Activated CD4-positive, alpha-beta T cell treated with anti-CD3 and anti-CD28 coated beads for 48 hours (primary cell): ENCODE results near the gene DLX5.
A peak's percentile ranks its signal among the peaks of the same experiment; 100 is the strongest.
"Not testable (repeated sequence)": the region's sequence is repeated elsewhere in the genome, so short reads cannot be mapped to it uniquely, and the experiment has no call there.

Experiments
- DNase-seq: peaks from one replicate; pipeline ENCODE4 v3.0.0-alpha.2; 2020

DLX5 gene

DNA sequence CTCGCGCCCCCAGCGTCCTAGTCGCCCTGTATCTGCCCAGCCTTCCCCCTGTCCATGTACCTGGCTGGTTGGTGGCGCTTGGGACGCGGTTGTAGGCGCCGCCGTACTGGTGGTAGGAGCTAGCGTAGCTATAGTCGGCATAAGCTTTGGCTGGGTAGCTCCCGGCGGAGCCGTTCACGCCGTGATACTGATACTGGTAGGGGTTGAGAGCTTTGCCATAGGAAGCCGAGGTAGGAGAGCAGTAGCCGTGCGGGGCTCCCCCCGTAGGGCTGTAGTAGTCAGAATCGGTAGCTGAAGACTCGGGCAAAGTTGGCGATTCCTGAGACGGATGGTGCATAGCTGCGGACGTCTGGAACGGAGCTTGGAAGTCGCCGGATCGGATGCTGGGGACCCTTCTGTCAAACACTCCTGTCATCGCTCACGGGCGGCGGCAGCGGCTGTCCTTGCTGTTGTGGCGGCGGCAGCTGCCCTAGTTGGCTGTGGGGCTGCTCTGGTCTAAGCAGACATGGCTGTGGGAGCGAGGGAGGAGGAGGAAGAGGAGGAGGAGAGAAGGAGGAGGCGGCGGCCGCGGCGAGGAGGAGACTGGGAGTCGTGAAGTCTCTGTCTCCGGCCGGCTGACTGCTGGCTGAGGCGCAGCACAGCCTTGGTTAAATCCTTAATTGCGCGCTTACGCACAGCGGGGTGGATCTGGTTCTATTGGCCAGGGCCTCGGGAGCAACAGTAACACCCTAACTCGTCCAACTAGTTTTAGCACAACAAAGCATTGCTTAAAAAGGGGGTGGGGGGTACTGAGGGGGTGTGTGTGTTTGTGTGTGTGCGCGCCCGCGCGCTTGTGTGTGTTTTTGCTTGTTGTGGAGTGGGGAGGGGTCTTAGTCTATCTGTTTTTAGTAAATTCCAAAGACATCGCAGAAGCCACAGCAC is at the start of gene DLX5:
Gene DLX5 (minus strand): TSS at position 623 of the 921 bp plus-strand sequence. CDS start 208 bp downstream, at position 415.
- DNase-seq = peak; percentile 58

DNA sequence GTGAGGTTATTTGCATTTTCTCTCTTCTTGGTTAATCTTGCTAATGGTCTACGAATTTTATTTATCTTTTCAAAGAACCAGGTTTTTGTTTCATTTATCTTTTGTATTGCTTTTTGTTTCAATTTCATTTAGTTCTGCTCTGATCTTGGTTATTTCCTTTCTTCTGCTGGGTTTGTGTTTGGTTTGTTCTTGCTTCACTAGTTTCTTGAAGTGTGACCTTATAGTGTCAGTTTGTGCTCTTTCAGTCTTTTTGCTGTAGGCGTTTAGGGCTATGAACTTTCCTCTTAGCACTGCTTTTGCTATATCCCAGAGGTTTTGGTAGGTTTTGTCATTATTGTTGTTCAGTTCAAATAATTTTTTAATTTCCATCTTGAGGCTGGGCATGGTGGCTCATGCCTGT is 47.4 kb upstream of the DLX5 start:
- DNase-seq = not testable (repeated sequence)

DNA sequence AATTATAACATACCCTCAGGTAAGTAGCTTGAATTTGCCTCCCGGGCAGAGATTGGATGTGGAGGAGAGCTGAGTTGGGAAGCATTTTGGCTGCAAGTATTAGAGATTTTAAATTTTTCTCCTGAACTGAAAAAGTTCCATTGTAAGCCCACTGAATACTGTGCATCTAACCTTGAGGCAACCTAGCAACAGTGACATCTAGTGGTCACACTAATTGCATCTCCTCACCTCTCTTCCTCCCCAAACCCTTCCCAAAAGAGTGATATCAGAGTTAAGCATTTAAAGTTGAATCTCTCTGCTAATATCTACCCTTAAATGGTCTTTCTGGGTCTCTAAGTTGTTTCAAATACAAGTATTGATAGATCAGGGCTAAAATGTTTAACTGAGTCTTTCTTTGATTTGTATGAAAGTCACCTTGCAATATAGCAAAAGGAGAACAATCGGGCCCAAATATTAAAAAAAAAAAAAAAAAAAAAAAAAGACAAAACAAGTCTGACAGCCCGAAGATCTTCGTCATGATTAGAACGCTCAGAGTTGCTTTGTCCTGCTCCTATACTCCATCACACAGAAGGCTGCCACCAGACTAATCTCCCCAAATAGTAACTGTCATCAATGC is 40.4 kb upstream of the DLX5 start:
- no peak for DNase-seq

DNA sequence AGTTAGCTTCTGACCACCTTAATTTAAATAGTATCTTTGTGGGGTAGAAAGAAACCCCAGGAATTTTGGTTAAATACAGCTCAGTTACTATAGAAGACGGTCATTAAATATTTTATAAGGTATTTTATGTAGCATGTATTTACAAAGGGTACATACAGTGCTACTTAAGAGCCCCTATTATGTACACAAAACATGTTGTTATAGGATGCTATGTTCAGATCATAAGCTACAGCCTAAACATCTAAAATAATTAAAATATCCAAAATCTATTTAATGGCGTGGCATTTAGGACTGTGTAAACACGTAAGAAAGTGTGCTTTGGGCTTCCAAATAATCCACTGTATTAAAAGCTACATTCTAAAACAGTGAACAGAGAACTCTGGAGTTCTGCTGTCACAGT is 39.4 kb upstream of the DLX5 start:
- no peak for DNase-seq

DNA sequence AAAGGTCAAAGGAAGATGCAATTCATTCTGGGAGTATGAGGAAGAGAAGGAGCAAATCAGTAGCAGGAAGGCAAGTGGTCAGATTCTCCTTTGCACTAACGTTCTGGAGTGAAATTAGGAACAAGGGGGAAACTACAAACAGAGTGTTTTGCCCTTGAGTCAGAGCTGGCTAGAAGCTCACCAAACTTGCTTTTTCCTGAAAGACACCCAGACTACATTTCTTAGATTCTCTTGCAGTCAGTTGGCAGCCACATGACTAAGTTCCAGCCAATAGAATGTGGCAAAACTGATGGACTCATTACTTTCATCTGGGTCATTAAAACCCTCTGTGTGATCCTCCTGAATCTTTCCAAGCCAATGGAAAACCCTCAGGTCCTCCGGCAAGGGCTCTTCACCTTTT is 18.6 kb upstream of the DLX5 start:
- DNase-seq = no peak

DNA sequence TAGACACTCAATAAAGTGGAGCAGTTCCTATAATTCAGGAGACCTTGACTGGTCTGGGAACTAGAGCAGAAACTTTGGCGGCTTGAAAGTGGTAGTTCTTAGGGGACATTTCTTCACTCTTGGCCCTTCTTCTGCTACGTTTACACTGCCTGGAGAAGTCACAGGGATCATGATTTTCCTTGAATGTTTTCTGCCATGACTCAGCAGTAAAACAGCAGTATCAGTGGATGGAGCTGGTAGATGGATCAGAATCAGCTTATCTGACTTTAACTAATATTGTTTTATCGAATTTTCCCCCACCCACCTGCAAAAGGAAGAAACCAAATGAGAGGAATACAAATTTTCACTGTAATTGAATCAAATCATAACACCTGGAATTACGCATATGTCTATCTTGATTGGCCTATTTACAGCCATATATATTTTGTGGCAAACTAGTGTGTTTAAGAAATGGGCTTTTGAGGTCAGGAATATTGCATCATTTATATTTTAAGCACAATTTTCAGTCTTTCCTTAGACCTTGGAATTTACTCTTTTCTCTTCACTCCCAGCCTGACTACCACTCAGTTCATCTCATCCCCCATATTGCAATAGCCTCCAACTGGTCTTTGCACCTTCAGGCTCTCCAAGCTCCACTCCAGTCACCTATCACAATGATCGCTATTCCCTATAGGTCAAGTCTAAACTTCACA is 14.9 kb upstream of the DLX5 start:
- DNase-seq = no peak

DNA sequence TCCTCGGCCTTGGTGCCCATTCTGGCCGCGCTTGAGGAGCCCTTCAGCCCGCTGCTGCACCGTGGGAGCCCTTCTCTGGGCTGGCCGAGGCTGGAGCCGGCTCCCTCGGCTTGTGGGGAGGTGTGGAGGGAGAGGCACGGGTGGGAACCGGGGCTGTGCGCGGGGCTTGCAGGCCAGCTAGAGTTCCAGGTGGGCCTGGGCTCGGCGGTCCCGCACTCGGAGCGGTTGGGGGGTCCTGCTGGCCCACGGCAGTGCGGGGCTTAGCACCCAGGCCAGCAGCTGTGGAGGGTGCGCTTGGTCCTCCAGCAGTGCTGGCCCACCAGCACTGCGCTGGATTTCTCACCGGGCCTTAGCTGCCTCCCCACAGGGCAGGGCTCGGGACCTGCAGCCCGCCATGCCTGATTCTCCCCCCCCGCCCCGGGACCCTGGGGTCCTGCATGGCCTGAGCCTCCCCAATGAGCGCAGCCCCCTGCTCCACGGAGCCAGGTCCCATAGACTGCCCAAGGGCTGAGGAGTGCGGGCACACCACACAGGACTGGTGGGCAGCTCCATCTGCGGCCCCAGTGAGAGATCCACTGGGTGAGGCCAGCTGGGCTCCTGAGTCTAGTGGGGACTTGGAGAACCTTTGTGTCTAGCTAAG is 9.7 kb upstream of the DLX5 start:
- not testable (repeated sequence) for DNase-seq

DNA sequence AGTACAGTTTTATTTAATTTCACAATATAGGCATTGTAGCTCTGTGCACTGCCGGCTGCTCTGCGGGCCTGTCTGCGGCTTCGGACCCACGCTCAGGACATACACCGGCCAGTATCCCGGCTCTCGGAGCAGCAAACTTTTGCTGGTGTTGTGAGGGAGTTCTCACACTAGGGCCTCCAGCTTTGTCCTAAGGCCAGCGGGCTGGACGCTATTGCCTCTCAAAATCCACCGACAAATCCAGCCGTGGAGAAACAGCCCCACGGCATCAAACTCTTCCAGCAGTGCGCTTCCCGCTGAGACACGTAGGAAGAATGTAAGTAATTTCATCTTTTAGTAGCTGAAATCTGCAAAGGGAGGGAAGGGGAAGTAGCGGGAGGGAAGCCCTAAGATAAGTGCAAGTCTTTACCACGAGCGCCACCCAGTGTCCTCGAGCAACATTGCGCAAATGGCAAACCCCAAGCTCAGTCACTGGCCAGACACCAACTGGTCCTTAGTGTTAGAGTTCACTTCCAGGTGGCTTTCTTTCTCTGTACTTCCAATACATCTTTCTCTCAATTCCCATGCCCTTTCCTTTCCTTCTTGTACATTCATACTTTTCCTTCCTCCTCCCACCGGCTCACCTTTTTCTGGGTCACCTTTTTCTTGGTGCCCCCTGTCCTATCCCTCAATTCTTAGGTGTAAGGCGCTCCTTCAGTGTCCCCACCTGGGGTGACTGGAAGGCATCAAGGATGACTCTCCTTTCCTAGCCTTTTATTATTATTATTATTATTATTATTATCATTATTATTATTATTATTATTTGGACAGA is 3.0 kb upstream of the DLX5 start:
- peak; percentile 76 for DNase-seq

DNA sequence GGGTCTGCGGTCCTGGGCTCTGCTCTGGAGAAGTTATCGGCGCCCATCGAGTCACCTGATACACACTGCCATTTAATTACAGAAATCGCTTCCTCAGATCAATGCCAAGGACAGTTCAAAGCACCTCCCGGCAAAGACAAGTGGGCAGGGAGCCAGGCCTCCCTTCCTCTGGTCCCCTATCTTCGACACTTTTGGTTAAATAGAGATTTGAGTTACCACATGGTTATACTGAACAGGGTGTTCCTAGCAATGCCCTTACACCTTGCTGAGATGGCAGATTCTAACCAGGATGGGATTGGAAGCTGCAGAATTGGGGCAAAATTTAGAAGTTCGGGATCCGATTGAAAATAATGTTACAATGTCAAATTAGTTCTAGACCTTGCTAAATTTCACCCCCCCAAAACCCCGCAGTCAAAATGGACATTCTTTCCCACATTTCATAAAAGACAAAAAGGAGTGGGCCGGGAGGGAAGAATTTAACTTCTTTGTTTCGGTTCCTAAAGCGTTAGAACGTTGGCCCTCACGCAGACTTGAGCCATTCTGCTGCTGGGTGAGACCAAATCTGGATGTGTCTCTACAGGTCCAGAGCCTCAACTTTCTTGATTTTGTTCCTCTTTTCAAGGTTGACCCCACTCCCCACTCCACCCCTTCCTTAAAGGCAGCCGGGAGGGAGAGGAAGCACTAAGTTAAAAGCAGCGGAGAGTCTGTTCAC is 2.2 kb upstream of the DLX5 start:
- no peak for DNase-seq

DNA sequence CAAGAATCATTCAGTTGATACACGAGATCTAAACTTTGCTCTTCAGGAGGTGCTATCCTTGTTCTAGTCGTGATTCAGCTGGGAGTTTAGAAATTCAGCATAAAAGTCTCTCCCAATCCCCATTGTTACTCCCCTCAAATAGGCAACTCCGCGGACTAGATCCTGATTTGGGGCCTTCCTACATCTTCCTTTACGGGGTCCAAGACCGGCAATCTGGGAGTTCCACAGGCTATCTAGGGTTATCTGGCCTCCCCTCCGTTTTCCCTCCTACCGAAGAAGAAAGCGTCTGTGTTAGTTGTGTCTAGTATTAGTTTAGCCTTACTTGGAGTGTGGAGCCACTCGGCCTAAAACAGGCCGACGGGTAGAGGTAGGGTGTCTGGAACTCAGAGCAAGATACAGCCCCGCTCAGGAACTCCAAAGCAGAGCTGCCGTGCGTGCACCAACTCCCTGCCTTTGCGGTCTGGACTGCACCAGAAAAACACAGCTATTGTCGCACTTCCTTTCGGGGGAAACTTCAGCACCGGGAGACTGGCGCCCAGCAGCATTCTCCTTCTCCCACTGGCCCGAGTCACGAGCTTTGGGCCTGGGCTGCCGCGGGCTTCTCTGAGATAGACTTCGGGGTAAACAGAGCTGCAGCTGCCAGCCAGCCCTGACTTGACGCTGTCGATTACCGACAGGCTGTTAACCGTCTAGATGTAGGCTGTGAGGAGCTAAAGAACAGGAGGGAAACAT is 1.5 kb upstream of the DLX5 start:
- DNase-seq = no peak

DNA sequence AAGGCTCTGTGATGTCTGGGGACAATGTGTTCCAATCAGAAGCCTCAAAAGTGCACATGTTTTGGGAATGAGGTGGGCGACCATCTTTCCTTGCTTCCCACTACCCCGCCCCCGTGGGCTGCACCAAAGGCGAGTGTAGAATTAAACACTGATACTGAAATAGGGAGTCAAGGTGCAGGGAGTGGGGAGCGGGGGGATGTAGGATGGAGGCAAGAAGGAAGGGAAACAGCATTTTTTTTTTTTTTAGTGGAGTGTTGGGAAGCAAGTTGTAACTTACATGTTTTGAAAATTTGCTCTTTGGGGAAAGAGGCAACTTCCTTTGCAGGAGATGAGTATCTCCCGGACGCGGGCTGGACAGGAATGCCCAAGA is 484 bp upstream of the DLX5 start:
- DNase-seq = no peak

DNA sequence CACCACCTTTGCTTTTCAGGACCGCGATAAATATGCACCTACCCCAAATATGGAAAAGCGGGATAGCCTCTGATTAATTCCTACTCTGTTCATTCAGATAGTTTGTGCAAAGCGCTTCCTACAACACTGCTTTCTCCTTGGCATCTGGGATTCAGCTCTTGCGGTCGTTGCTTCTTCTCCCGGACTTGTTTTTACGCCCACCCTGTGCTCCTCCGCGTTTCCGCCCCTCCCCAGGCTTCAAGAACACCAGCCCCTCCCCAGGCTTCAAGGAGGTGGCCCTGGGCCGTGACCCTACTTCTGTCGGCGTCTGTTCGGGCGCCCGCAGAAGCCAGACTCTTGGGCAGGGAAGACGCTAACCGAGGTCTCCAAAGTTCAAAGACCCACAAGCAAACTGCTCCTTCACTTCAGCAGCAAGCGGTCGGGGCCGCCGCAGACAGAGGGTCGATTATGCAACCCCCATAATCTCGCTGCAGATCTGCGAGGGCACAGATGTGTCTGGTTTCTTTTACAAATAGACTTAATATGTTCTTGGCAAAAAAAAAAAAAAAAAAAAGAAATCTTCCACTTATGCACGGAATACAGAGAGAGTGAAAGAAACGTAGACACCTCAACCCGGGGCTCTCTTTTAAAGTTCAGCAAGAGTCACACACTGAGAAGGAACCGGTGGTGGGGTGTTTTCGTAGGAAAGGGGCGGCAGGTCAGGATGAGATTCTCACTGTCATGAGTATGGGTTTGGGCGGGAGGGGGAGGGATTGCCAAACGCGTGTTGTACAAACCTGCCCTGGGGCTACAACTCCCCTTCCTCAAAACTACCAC is 1.9 kb downstream of the DLX5 start:
- DNase-seq = no peak

DNA sequence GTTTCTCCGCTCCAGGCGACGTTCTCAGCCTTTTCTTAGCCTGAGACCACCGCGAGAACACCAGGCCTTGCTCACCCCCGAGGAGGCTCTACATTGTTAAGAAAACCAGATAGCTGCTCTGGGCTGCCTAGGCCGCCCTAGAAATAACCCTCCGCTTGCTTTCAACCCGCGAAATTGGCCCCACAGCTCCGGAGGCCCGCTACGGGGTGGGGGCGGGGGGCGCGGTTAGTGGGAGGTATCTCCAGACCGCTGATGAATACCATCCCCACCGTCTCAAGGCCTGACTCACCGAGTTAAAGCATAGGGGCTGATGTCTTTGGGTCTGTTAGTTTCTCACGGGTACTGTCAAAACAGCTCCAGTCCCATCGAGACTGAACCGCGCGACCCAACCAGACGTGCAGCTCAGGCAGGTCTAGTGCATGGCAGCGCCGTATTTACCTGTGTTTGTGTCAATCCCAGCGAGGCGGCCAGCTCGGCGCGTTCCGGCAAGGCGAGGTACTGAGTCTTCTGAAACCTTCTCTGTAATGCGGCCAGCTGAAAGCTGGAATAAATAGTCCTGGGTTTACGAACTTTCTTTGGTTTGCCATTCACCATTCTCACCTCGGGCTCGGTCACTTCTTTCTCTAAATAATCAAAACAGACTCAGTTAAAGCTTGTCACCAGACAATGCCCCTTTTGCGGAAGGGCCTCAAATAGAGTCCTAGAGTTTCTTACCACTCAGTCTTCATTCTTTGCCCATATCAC is 2.7 kb downstream of the DLX5 start:
- DNase-seq = no peak

DNA sequence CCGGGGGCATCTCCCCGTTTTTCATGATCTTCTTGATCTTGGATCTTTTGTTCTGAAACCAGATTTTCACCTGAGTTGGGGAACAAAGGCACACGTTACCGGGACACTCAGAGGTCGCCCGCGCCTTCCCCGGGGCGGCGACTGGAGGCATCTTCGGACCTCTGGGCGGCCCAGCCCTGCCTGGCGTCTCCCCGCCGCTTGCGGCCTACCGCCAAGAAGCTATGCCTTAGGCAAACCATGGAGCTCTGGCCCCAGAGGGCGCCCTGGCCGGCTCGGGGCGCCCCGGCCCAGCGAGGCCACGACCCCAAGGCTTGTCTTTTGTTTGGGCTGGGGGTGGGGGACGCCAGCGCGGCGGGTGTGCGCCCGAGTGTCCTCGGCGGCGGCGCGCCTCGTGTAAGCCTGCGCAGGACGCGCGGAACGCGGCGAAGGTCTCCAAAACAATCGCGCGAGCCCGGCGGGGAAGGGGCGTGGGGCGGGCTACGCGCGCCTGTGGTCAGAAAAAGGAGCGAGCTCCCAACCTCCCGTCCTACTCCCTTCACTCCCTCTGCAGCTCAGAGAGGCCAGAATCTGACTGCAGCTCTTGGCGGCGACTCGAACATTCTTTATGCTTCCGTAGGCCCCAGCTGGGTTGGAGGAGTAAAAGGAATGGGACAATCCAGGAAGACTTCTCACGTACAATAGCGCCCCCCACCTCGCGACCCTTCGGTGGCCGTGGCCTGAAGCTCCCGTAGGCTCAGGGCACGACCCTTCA is 3.5 kb downstream of the DLX5 start:
- DNase-seq = no peak

DNA sequence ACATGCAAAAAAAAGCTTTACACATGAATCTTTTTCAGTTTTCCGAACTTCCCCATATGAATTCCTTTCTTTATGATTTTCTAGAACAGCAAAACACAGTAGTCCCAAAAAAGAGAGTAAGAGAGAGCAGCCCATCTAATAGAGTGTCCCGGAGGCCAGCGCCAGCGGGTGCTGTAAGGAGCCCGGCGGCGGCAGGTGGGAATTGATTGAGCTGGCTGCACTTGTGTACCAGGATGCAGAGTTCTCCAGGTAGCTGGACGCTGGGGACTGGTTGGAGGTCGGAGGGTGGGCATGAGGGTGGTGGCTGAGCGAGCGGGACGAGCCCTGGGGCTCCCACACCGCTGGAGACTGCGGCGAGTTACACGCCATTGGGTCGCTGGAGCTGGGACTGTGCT is 4.0 kb downstream of the DLX5 start:
- no peak for DNase-seq

DNA sequence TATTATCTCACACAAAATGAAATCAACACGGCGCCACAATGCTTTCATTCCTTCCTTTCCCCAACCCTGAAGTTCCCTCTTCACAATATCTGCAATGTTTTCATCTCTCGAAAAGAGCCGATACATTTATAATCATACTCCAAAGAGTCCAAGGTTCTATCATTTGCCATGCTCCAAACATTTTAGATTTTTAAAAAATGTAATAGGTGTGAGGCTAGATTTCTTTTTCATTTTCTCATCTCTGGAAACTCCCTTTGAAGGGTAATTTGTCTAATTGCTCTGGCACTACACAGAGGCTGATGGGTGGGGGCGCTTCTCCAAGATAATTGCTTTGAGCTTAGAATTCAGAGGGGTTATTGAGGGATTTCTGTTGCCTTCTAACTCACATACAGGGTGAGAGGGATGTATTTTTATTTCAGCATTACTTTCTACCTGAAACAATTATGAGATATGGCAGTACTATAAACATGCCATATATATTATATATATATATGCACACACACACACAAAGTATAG is 4.9 kb downstream of the DLX5 start:
- no peak for DNase-seq

DNA sequence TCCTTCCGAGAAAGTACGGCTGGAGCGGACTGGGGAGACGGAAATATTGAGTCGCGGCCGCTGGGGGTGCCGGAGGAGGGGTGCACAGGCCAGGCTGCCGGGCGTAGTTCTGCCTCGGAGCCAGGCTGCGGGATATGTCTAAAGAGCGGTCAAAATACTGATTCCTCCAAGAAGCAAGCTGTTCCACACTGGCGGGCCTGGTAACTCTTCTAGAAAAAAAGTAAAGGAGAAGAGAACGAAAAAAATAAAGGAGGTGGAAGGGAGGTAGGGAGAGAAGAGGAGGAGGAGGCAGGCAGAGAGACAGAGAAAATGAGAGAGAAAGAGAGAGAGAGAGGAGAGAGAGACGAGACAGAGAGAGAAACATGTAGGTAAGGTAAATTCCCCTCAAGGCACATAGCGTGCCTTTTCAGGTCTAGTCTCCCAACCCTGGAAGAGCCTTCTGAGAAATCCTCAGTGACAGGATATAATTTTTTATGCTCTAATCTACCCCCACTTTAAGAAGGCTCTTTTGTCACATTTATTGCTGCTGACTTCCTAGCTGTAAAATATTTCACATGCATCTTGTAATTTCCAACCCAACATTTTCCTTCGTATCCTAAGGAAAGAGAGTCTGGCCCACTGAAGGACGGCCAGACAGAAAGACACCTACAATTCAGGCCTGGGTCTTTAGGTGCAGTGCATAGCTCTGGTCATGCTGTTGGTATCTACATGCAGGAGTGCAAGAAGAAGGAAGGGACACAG is 5.7 kb downstream of the DLX5 start:
- no peak for DNase-seq

DNA sequence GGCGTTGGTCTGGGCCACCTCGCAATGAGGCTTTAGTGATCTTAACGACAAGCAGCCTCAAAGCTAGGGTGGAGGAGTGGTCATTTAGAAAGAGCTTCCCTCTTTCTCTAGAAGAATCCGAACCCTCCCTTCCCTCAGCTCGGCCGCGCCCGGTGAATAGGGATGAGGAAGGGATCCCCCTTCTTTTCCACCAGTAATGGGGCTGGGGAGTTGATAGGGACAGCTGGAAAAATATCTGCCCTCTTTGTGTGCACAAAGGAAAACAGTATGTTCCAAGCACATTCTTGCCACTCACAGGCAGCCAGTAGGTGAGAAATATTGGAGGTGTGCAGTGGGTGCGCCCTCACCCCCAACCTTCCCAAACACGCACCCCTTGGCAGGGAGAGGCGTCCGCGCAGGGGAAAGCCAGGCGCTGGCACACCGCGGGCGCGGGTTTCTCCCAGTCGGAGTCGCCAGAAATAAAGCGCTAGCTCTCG is 6.5 kb downstream of the DLX5 start:
- no peak for DNase-seq
